Lower lobe of right lung (tissue), 2 donors: Measurements from ENCODE around the gene NCOA3. TPM values are rescaled to one million over a fixed set of nuclear protein-coding genes. Genes with fewer than 3 reads are reported as not detected.

Experiments used
- ATAC-seq, 2 donors: fragments of 200-7000 bp; cut with Tn5 transposase; one replicate each; pipeline ENCODE4 v1.9.1; 2020 to 2022; ENCODE audit warnings: mild to moderate bottlenecking in 2 of 2, moderate library complexity in 2 of 2
- DNase-seq: peaks from one replicate; pipeline ENCODE4 v3.0.0-alpha.2; 2020
- H3K27ac ChIP-seq: fragments of 200-600 bp; one replicate; pipeline ENCODE4 v1.8.0; 2022
- H3K27me3 ChIP-seq: fragments of 200-600 bp; one replicate; pipeline ENCODE4 v1.8.0; 2022; ENCODE audit warnings: low read depth
- H3K36me3 ChIP-seq: fragments of 200-600 bp; one replicate; pipeline ENCODE4 v1.8.0; 2022; ENCODE audit warnings: mild to moderate bottlenecking
- H3K4me1 ChIP-seq: fragments of 200-600 bp; one replicate; pipeline ENCODE4 v1.8.0; 2022
- H3K4me3 ChIP-seq: fragments of 200-600 bp; one replicate; pipeline ENCODE4 v1.8.0; 2022; ENCODE audit warnings: mild to moderate bottlenecking
- H3K9me3 ChIP-seq: fragments of 200-600 bp; one replicate; pipeline ENCODE4 v1.8.0; 2022
- intact Hi-C: fragments of 100-400 bp; cut with DNase I; formaldehyde crosslinking; loops from one replicate; pipeline ENCODE4 v1.11.0; 2022
- total RNA-seq: library from RNA; stranded (reverse); fragmentation: NEBNext Ultra II Directional; extraction: Animal tissue kit (Norgen Biotek cat#: 25700); gene quantifications from one replicate; pipeline ENCODE4 v1.2.1, GENCODE V29; 2021
- TF ChIP-seq, protein P1 (sequence below): fragments of 200-600 bp; IDR thresholded peaks from one replicate; pipeline ENCODE4 v1.8.0; 2022; ENCODE audit warnings: antibody characterized with exemption, mild to moderate bottlenecking
- donor health status: DM: no; HTN: yes; CAD: no; lungs with severe emphysema.

The NCOA3 gene
- total RNA-seq, 1 donor from 2014 or later: 42.1 TPM

DNA sequence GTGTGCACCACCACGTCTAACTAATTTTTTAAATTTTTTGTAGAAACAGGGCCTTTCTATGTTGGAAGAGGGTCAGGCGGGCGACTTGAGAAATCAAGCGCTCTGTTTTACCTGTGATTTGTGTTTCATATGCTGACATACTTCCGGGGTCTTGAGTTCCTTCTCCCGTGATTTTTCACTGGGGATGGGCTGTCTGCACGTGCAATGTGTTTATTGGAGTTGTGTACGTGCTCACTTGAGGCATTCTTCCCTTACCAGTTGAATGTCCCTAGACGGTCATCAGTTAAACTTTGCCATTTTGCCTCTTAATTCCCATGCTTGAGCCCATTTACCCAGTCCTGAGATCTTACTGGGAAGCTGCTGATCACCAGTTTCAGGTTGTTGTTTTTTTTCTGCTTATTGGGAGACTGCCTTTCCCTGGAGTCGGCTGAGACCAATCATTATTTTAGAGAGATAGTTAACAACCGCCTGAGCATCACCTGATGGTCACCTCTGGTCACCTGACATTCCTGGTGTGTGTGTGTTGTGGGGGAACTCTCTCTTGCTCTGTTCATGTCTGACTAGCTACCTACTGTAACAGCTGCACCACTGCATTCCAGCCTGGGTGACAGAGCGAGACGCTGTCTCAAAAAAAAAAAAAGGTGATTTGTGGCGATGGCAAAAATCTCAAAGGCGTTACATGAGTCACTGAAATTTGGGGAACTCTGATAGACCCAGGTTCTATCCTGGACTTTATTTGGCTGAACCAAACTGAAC is 34.8 kb upstream of the NCOA3 start:
- no peak for ATAC-seq
- TF ChIP-seq, protein P1, sequence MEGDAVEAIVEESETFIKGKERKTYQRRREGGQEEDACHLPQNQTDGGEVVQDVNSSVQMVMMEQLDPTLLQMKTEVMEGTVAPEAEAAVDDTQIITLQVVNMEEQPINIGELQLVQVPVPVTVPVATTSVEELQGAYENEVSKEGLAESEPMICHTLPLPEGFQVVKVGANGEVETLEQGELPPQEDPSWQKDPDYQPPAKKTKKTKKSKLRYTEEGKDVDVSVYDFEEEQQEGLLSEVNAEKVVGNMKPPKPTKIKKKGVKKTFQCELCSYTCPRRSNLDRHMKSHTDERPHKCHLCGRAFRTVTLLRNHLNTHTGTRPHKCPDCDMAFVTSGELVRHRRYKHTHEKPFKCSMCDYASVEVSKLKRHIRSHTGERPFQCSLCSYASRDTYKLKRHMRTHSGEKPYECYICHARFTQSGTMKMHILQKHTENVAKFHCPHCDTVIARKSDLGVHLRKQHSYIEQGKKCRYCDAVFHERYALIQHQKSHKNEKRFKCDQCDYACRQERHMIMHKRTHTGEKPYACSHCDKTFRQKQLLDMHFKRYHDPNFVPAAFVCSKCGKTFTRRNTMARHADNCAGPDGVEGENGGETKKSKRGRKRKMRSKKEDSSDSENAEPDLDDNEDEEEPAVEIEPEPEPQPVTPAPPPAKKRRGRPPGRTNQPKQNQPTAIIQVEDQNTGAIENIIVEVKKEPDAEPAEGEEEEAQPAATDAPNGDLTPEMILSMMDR: no peak
- intact Hi-C loops: no loop called here
- H3K4me1 ChIP-seq: peaks cover 28% of the 10 kb centered on the region
- H3K4me3 ChIP-seq: no peak overlapping the region
- H3K27ac ChIP-seq: no peak overlapping the region
- no peaks in the 10 kb centered on the region for H3K36me3 ChIP-seq
- no peak for DNase-seq
- H3K9me3 ChIP-seq: no peaks in the 10 kb centered on the region
- no peaks in the 10 kb centered on the region for H3K27me3 ChIP-seq

GRCh38 chr20:47468290-47469050 is 33.2 kb upstream of the NCOA3 start:
- DNase-seq (no peak), ATAC-seq (no peak)
- intact Hi-C loops: no loop called here
- peaks cover 23% of the 10 kb centered on the region for H3K4me1 ChIP-seq
- no peak overlapping the region for H3K27ac ChIP-seq
- TF ChIP-seq, protein P1: no peak
- no peaks in the 10 kb centered on the region for H3K36me3 ChIP-seq
- H3K27me3 ChIP-seq: no peaks in the 10 kb centered on the region
- no peak overlapping the region for H3K4me3 ChIP-seq
- H3K9me3 ChIP-seq: no peaks in the 10 kb centered on the region

- Histone ChIP-seq H3K27ac (no peak overlapping the region), H3K27me3 (no peaks in the 10 kb centered on the region), H3K36me3 (no peaks in the 10 kb centered on the region), H3K4me1 (peaks cover 4% of the 10 kb centered on the region), H3K9me3 (no peaks in the 10 kb centered on the region), H3K4me3 (no peak overlapping the region)
- intact Hi-C loops: no loop called here
- TF ChIP-seq, protein P1: no peak
- DNase-seq (no peak), ATAC-seq (no peak)
Observed at GRCh38 chr20:47475419-47476044, 26.2 kb upstream of the NCOA3 start.

GRCh38 chr20:47476452-47476851 is 25.2 kb upstream of the NCOA3 start:
- H3K4me3 ChIP-seq: no peak overlapping the region
- TF ChIP-seq, protein P1: no peak
- no peaks in the 10 kb centered on the region for H3K9me3 ChIP-seq
- H3K27ac ChIP-seq: no peak overlapping the region
- ATAC-seq (no peak), DNase-seq (no peak)
- peaks cover 4% of the 10 kb centered on the region for H3K4me1 ChIP-seq
- no peaks in the 10 kb centered on the region for H3K36me3 ChIP-seq
- intact Hi-C loops: no loop called here
- H3K27me3 ChIP-seq: no peaks in the 10 kb centered on the region

- Histone ChIP-seq H3K9me3 (no peaks in the 10 kb centered on the region), H3K27ac (no peak overlapping the region), H3K4me3 (no peak overlapping the region), H3K27me3 (no peaks in the 10 kb centered on the region), H3K36me3 (no peaks in the 10 kb centered on the region), H3K4me1 (peaks cover 4% of the 10 kb centered on the region)
- DNase-seq (no peak), ATAC-seq (no peak)
- intact Hi-C loops: no loop called here
- TF ChIP-seq, protein P1: no peak
Observed at GRCh38 chr20:47479093-47479492, 22.6 kb upstream of the NCOA3 start.
